ENCODE results near the gene HNRNPF.

Gene HNRNPF

DNA sequence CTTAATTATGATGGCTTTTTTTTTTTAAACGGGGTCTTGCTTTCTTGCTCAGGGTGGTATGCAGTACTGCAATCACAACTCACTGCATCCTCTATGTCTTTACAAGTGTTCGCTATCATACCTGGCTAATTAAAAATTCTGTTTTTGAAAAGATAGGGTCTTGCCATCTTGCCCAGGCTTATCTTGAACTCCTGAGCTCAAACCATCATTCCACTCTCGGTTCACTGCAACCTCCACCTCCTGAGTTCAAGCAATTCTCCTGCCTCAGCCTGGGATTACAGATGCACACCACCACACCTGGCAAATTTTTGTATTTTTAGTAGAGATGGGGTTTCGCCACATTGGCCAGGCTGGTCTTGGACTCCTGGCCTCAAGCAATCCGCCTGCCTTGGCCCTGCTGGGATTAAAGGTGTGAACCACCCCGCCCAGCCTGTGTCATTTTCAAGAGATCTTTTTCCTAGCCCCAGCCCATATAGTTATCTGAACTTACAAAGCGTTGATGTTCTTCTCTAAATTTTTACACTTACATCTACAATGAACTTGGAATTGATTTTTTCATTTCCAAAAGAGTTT is 6.0 kb downstream of the HNRNPF start:
- in situ Hi-C loops (cut with MboI; ENCODE audit: low pct_unique_long_range_greater_than_20kb, low sequenced_read_pairs, unreplicated experiment) = no loop called here
- TF ChIP-seq CTCF (IDR thresholded peaks at IDR 0.05; ENCODE audit: extremely low read depth, insufficient read depth, missing control alignments) = no peak
- DNase-seq (ENCODE audit: low spot score) = no peak

GRCh38 chr10:43402176-43402575 is 6.8 kb downstream of the HNRNPF start:
- DNase-seq (ENCODE audit: low spot score) = no peak
- no peak for TF ChIP-seq CTCF (IDR thresholded peaks at IDR 0.05; ENCODE audit: extremely low read depth, insufficient read depth, missing control alignments)
- in situ Hi-C loops (cut with MboI; ENCODE audit: low pct_unique_long_range_greater_than_20kb, low sequenced_read_pairs, unreplicated experiment) = no loop called here

DNA sequence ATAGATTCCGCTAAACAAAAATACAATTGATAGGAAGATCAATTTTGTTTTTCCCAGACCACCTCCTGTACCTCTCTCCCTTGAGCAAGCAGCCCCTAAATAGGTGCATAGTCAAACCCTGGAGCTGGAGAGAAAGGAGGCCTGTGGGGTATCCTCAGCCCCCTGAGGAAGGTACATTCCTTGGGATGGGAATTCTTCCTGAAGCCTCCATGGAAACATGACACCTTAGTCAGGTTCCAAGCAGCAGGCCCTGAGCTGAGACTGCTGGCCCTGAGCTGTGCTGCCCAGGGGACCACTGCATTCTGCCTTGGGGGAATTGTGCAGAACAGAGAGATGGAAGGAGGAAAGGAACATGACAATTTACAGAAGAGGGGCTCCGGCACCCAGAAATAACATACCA is 7.4 kb downstream of the HNRNPF start:
- no peak for TF ChIP-seq CTCF (IDR thresholded peaks at IDR 0.05; ENCODE audit: extremely low read depth, insufficient read depth, missing control alignments)
- in situ Hi-C loops (cut with MboI; ENCODE audit: low pct_unique_long_range_greater_than_20kb, low sequenced_read_pairs, unreplicated experiment) = no loop called here
- no peak for DNase-seq (ENCODE audit: low spot score)

GRCh38 chr10:43399320-43400310 is 9.4 kb downstream of the HNRNPF start:
- TF ChIP-seq CTCF (IDR thresholded peaks at IDR 0.05; ENCODE audit: extremely low read depth, insufficient read depth, missing control alignments) = no peak
- no peak for DNase-seq (ENCODE audit: low spot score)
- in situ Hi-C loops (cut with MboI; ENCODE audit: low pct_unique_long_range_greater_than_20kb, low sequenced_read_pairs, unreplicated experiment) = no loop called here

- no peak for TF ChIP-seq CTCF (IDR thresholded peaks at IDR 0.05; ENCODE audit: extremely low read depth, insufficient read depth, missing control alignments)
- in situ Hi-C loops (cut with MboI; ENCODE audit: low pct_unique_long_range_greater_than_20kb, low sequenced_read_pairs, unreplicated experiment) = no loop called here
- no peak for DNase-seq (ENCODE audit: low spot score)
These were observed 10.1 kb downstream of the HNRNPF start for GRCh38 chr10:43398939-43399319.

DNA sequence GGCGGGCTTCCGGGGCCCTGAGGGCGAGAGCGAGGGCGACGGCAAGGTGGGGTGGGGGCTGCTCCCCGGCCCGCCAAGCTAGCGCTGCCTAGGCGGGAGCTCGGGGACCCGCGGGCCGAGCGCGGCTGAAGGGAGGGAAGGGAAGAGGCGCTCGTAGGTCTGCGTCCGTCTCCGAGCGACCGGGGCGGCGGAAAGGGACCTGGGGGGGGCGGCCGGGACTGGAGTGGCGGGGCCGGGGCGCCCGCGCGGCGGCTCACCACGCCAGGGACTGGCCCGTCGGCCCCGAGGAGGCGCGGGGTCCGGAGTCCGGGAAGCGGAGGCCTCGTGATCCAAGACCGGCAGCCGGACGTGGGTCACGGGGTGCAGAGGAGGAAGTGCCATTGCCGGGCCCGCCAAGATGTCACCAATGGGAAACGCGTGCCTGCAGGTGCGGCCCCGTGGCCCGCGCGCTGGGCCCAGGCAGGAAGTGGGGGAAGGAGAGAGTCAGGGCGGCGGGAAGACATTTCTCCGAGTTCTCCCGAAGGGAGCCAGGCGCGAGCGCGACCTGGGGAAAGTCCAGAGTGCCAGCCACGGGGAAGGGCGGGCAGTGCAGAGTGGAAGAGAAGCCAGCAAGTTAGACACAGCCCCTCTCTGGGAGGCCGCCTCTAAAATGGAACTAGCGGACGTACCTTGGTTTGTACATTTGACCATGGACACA is 11.9 kb downstream of the HNRNPF start:
- in situ Hi-C loops (cut with MboI; ENCODE audit: low pct_unique_long_range_greater_than_20kb, low sequenced_read_pairs, unreplicated experiment) = no loop called here
- TF ChIP-seq CTCF (IDR thresholded peaks at IDR 0.05; ENCODE audit: extremely low read depth, insufficient read depth, missing control alignments) = no peak
- peak; percentile 93 for DNase-seq (ENCODE audit: low spot score)

All from GM13977 (cell line).